ENCODE results near the gene APPL2. TPM values are rescaled to one million over a fixed set of nuclear protein-coding genes. Genes with fewer than 3 reads are reported as not detected.

The APPL2 gene
- total RNA-seq, 1 donor from 2014 or later = 37.5 TPM

GRCh38 chr12:105280966-105281693 lies 45.2 kb upstream of the APPL2 start:
- no peaks in the 10 kb centered on the region for H3K4me1 Mint-ChIP-seq
- Histone ChIP-seq H3K27ac (no peak overlapping the region), H3K4me1 (no peaks in the 10 kb centered on the region), H2AFZ (replicated peaks) (no peak overlapping the region), H3K79me2 (ENCODE audit: low read depth) (no peaks in the 10 kb centered on the region), H3K36me3 (no peaks in the 10 kb centered on the region), H3K4me3 (no peak overlapping the region), H3K4me2 (no peak overlapping the region), H4K20me1 (ENCODE audit: low read depth) (no peaks in the 10 kb centered on the region), H3K27me3 (no peaks in the 10 kb centered on the region), H3K9me3 (ENCODE audit: low read depth) (no peaks in the 10 kb centered on the region), H3F3A (ENCODE audit: low read depth) (no peaks in the 10 kb centered on the region), H3K9ac (no peak overlapping the region)
- no peak for DNase-seq (ENCODE audit: low spot score)
- TF ChIP-seq CTCF (IDR thresholded peaks at IDR 0.05) = no peak
- no peak for TF ChIP-seq EZH2 (IDR thresholded peaks at IDR 0.05)
- no peak for TF ChIP-seq EZH2phosphoT487 (IDR thresholded peaks at IDR 0.05)
- H3K27me3 Mint-ChIP-seq (ENCODE audit: insufficient read depth, low read depth) = peaks cover 6% of the 10 kb centered on the region
- H3K36me3 Mint-ChIP-seq = no peaks in the 10 kb centered on the region
- H3K27ac Mint-ChIP-seq = no peak overlapping the region
- no peak overlapping the region for H3K4me3 Mint-ChIP-seq
- no peaks in the 10 kb centered on the region for H3K9me3 Mint-ChIP-seq

DNA sequence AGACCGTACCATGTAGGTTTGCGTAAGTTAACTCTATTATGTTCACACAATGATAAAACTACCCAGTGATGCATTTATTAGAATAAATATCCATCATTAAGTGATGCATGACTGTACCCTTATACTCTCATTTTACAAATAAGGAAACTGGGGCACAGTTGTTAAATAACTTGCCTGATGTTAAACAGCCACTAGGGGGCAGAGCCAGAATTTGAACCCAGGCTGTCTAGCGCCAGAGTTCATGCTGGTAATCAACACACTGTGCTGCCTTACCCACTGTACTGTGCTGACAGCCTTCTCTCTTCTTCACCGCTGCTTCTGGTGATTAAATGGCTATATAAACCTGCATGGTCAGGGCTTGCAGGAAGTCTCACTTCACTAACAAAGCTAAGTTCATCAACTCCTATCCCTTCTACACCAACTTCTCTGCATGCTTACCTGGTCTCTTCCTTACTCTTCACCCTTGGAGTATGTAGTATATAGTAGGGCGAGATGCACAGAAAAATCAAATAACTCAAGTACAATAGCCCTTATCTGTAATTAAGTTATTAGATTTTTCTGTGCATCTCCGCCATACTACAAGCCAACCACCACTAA lies 43.6 kb upstream of the APPL2 start:
- Histone ChIP-seq H4K20me1 (ENCODE audit: low read depth) (no peaks in the 10 kb centered on the region), H3K36me3 (no peaks in the 10 kb centered on the region), H3K9ac (no peak overlapping the region), H3K9me3 (ENCODE audit: low read depth) (no peaks in the 10 kb centered on the region), H3K4me2 (no peak overlapping the region), H2AFZ (replicated peaks) (no peak overlapping the region), H3K27ac (no peak overlapping the region), H3K27me3 (no peaks in the 10 kb centered on the region), H3K79me2 (ENCODE audit: low read depth) (no peaks in the 10 kb centered on the region), H3K4me3 (no peak overlapping the region), H3F3A (ENCODE audit: low read depth) (no peaks in the 10 kb centered on the region), H3K4me1 (no peaks in the 10 kb centered on the region)
- TF ChIP-seq CTCF (IDR thresholded peaks at IDR 0.05) (peak; percentile 76), EZH2phosphoT487 (IDR thresholded peaks at IDR 0.05) (no peak), EZH2 (IDR thresholded peaks at IDR 0.05) (no peak)
- no peak overlapping the region for H3K4me3 Mint-ChIP-seq
- no peaks in the 10 kb centered on the region for H3K9me3 Mint-ChIP-seq
- H3K4me1 Mint-ChIP-seq = no peaks in the 10 kb centered on the region
- H3K36me3 Mint-ChIP-seq = no peaks in the 10 kb centered on the region
- H3K27ac Mint-ChIP-seq = no peak overlapping the region
- peak; percentile 58 for DNase-seq (ENCODE audit: low spot score)
- peaks cover 6% of the 10 kb centered on the region for H3K27me3 Mint-ChIP-seq (ENCODE audit: insufficient read depth, low read depth)

- Histone ChIP-seq H3K9ac (no peak overlapping the region), H3K27ac (no peak overlapping the region), H3K9me3 (ENCODE audit: low read depth) (no peaks in the 10 kb centered on the region), H3F3A (ENCODE audit: low read depth) (no peaks in the 10 kb centered on the region), H4K20me1 (ENCODE audit: low read depth) (no peaks in the 10 kb centered on the region), H3K4me2 (no peak overlapping the region), H3K27me3 (no peaks in the 10 kb centered on the region), H2AFZ (replicated peaks) (no peak overlapping the region), H3K4me1 (no peaks in the 10 kb centered on the region), H3K4me3 (no peak overlapping the region), H3K36me3 (no peaks in the 10 kb centered on the region), H3K79me2 (ENCODE audit: low read depth) (no peaks in the 10 kb centered on the region)
- Mint-ChIP-seq H3K4me3 (no peak overlapping the region), H3K4me1 (no peaks in the 10 kb centered on the region), H3K36me3 (no peaks in the 10 kb centered on the region), H3K27me3 (ENCODE audit: insufficient read depth, low read depth) (peaks cover 5% of the 10 kb centered on the region), H3K27ac (no peak overlapping the region), H3K9me3 (no peaks in the 10 kb centered on the region)
- DNase-seq (ENCODE audit: low spot score) = no peak
- TF ChIP-seq EZH2 (IDR thresholded peaks at IDR 0.05) (no peak), EZH2phosphoT487 (IDR thresholded peaks at IDR 0.05) (no peak), CTCF (IDR thresholded peaks at IDR 0.05) (no peak)
These were observed 42.2 kb upstream of the APPL2 start for GRCh38 chr12:105278043-105278697.

All from neural progenitor cell (in vitro differentiated cells).